ENCODE measurements around the gene HOXC11. TPM values are rescaled to one million over a fixed set of nuclear protein-coding genes. Genes with fewer than 3 reads are reported as not detected.

HOXC11 gene
- total and polyA plus RNA-seq, 10 of the 15 experiments (the other 5 are each of a cell fraction or from before 2014, with no cell fraction given) = not detected

DNA sequence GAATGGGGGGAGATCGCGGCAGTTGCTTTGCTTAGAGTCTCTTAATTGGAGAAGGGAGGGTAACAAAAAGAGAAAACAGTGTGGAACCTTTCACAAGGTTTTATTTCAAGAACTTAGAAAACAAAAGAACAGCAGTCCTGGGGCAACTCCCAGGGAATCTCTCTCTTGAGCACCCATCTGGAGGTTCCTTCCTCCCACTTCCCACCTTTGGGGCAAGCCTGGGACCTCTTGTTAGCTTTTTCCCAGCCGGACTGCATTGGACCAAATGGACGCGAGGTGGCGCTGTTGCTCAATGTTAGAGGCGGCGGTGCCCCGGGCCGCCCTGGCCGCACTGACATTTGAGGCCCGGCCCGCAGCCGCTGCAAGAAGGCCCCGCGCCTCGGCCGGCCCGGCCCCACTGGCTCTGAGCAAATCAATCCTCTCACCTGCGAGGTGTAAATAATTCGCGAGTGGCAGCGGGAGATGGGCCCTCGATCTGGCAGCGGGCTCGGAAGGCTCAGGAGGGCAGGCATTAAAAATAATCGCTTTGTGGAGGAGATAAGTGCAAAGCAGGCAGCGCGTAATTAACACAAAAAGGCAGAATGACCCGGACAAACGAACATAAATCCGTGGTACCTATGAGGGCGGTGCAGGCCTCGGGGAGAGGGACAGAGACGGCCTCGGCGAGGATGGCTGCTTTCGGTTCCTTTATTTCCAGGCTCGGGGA, 33.1 kb downstream of the HOXC11 start:
- H3K79me2 ChIP-seq (ENCODE audit: control insufficient read depth, insufficient read depth, low read length) = no peaks in the 10 kb centered on the region
- no TSS peak for BruUV-seq (replicated peaks)
- peaks cover 33 to 34% of the 10 kb centered on the region in 2 experiments for H3K27me3 ChIP-seq (replicated peaks in 1 of 2; ENCODE audit: control insufficient read depth in 2 of 2, insufficient read depth in 2 of 2, low read length in 1 of 2)
- H3K9me3 ChIP-seq (replicated peaks; ENCODE audit: control insufficient read depth, insufficient read depth, low read length) = no peaks in the 10 kb centered on the region
- ChIA-PET SMC1A (ENCODE audit: uncharacterized antibody, unreplicated experiment) (interaction anchor here (0.6 to 3.4 kb wide), 17 partner anchors 11 to 210 kb away, joined by 3 to 37 read pairs (median 4); partner anchors contain the start of genes HOXC5 and SMUG1), CTCF (interaction anchor here (0.6 to 6.1 kb wide), 24 partner anchors 10 to 386 kb away, joined by 3 to 105 read pairs (median 5); partner anchors contain the start of genes HOXC10, HOXC5, HOXC6 and SMUG1), RAD21 (ENCODE audit: unreplicated experiment) (interaction anchor here (0.6 to 4.5 kb wide), 19 partner anchors 12 to 210 kb away, joined by 3 to 38 read pairs (median 7); partner anchors contain the start of genes HOXC5, HOXC6 and SMUG1), POLR2A (interaction anchor here (1.6 to 2.4 kb wide), 2 partner anchors 11 to 19 kb away, joined by 3 to 9 read pairs; no protein-coding TSS in a partner anchor)
- no peaks in the 10 kb centered on the region for H3K36me3 ChIP-seq (ENCODE audit: control insufficient read depth in 2 of 2, insufficient read depth in 2 of 2, low read length in 1 of 2)
- DNase-seq (ENCODE audit: low read depth, low spot score) (no peak), ATAC-seq (peak; percentile 91), FAIRE-seq (peak; percentile 80)
- H3K9ac ChIP-seq (ENCODE audit: control insufficient read depth, insufficient read depth, low read length) = no peak overlapping the region
- WGBS (ENCODE audit: insufficient coverage, insufficient replicate concordance, low lambda C conversion rate, missing lambda C conversion rate) = under 1% methylated on average over 39 of the region's 39 CpGs
- peak overlapping the region; percentile 37 for H2AFZ ChIP-seq (ENCODE audit: control insufficient read depth, low read depth, low read length)
- peaks cover 6% of the 10 kb centered on the region for H3K4me1 ChIP-seq (ENCODE audit: control insufficient read depth, insufficient read depth, low read length)
- peak overlapping the region; percentile 54; the same call in 1 of the 2 replicates for H3K4me3 ChIP-seq
- in situ Hi-C loops (cut with MboI) (no loop called here), intact Hi-C loops (cut with micrococcal nuclease; ENCODE audit: unreplicated experiment) (loop anchor here (1.0 to 10.0 kb wide), 6 partner anchors 15 to 369 kb away; no protein-coding TSS in a partner anchor)
- H3K4me2 ChIP-seq (ENCODE audit: control insufficient read depth, insufficient read depth) = peak overlapping the region; percentile 94
- no peaks in the 10 kb centered on the region for H4K20me1 ChIP-seq (ENCODE audit: control insufficient read depth, insufficient read depth)
- no peak overlapping the region for H3K27ac ChIP-seq (ENCODE audit: control insufficient read depth, insufficient read depth)
- TF ChIP-seq IKZF1 (conservative IDR thresholded peaks at IDR 0.05) = peak; percentile 51
- TF ChIP-seq RBBP5 (conservative IDR thresholded peaks at IDR 0.05) = no peak
- peak; percentile 91 for TF ChIP-seq RAD21 (IDR thresholded peaks at IDR 0.05; ENCODE audit: insufficient read depth, low read depth, low read length)
- no peak for TF ChIP-seq SIN3A (IDR thresholded peaks at IDR 0.05; ENCODE audit: low read depth, low read length)
- peak; percentile 69; the same call in 1 of the 2 replicates for TF ChIP-seq LARP7 (IDR thresholded peaks at IDR 0.05)
- TF ChIP-seq CREB1 (IDR thresholded peaks at IDR 0.05; ENCODE audit: low read depth) = 0 out of 2 replicates have a peak, but pooled peaks have one; percentile 14
- TF ChIP-seq CBX3 (IDR thresholded peaks at IDR 0.05; ENCODE audit: borderline replicate concordance, low read depth) = no peak
- TF ChIP-seq MYB (IDR thresholded peaks at IDR 0.05; ENCODE audit: borderline replicate concordance, low read depth, low read length) = no peak
- TF ChIP-seq, protein P1, sequence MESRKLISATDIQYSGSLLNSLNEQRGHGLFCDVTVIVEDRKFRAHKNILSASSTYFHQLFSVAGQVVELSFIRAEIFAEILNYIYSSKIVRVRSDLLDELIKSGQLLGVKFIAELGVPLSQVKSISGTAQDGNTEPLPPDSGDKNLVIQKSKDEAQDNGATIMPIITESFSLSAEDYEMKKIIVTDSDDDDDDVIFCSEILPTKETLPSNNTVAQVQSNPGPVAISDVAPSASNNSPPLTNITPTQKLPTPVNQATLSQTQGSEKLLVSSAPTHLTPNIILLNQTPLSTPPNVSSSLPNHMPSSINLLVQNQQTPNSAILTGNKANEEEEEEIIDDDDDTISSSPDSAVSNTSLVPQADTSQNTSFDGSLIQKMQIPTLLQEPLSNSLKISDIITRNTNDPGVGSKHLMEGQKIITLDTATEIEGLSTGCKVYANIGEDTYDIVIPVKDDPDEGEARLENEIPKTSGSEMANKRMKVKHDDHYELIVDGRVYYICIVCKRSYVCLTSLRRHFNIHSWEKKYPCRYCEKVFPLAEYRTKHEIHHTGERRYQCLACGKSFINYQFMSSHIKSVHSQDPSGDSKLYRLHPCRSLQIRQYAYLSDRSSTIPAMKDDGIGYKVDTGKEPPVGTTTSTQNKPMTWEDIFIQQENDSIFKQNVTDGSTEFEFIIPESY (IDR thresholded peaks at IDR 0.05) = no peak
- TF ChIP-seq, protein P2, sequence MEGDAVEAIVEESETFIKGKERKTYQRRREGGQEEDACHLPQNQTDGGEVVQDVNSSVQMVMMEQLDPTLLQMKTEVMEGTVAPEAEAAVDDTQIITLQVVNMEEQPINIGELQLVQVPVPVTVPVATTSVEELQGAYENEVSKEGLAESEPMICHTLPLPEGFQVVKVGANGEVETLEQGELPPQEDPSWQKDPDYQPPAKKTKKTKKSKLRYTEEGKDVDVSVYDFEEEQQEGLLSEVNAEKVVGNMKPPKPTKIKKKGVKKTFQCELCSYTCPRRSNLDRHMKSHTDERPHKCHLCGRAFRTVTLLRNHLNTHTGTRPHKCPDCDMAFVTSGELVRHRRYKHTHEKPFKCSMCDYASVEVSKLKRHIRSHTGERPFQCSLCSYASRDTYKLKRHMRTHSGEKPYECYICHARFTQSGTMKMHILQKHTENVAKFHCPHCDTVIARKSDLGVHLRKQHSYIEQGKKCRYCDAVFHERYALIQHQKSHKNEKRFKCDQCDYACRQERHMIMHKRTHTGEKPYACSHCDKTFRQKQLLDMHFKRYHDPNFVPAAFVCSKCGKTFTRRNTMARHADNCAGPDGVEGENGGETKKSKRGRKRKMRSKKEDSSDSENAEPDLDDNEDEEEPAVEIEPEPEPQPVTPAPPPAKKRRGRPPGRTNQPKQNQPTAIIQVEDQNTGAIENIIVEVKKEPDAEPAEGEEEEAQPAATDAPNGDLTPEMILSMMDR (IDR thresholded peaks at IDR 0.05 in 2 of 3, conservative IDR thresholded peaks at IDR 0.05 in 1 of 3; ENCODE audit: control insufficient read depth in 2 of 3, extremely low read depth in 1 of 3, insufficient read depth in 1 of 3, low read depth in 3 of 3, low read length in 3 of 3) = peak; percentile 74 to 93 (median 84)
- no peak for TF ChIP-seq SREBF2 (IDR thresholded peaks at IDR 0.05; ENCODE audit: low read length)
- no peak for TF ChIP-seq SMAD5 (IDR thresholded peaks at IDR 0.05; ENCODE audit: low read depth)
- TF ChIP-seq KDM1A (IDR thresholded peaks at IDR 0.05; ENCODE audit: borderline replicate concordance) = no peak
- TF ChIP-seq EZH2 (IDR thresholded peaks at IDR 0.05; ENCODE audit: borderline replicate concordance, control insufficient read depth, low read depth, low read length) = 0 out of 2 replicates have a peak, but pooled peaks have one; percentile 64
- no peak for TF ChIP-seq ZNF274 (IDR thresholded peaks at IDR 0.05; ENCODE audit: insufficient read depth, insufficient read length)
- no peak for TF ChIP-seq CHD1 (IDR thresholded peaks at IDR 0.05; ENCODE audit: low read depth, low read length)
- TF ChIP-seq PAX5 (IDR thresholded peaks at IDR 0.05; ENCODE audit: borderline replicate concordance, low read depth, low read length) = no peak
- no peak for TF ChIP-seq SUPT20H (IDR thresholded peaks at IDR 0.05; ENCODE audit: borderline replicate concordance, control insufficient read depth, low read depth, low read length)
- TF ChIP-seq ESRRA (IDR thresholded peaks at IDR 0.05; ENCODE audit: low read length) = no peak
- TF ChIP-seq NFYB (IDR thresholded peaks at IDR 0.05; ENCODE audit: insufficient read depth, low read depth, low read length) = no peak
- no peak for TF ChIP-seq TAF1 (IDR thresholded peaks at IDR 0.05; ENCODE audit: borderline replicate concordance, low read depth, low read length)

Data from GM12878 (cell line).